ENCODE measurements around the gene IFT122. TPM values are rescaled to one million over a fixed set of nuclear protein-coding genes. Genes with fewer than 3 reads are reported as not detected.

Gene IFT122
- polyA plus RNA-seq, 2 of the 4 experiments (the other 2 are of a cell fraction): 15.0 to 17.1 TPM

DNA sequence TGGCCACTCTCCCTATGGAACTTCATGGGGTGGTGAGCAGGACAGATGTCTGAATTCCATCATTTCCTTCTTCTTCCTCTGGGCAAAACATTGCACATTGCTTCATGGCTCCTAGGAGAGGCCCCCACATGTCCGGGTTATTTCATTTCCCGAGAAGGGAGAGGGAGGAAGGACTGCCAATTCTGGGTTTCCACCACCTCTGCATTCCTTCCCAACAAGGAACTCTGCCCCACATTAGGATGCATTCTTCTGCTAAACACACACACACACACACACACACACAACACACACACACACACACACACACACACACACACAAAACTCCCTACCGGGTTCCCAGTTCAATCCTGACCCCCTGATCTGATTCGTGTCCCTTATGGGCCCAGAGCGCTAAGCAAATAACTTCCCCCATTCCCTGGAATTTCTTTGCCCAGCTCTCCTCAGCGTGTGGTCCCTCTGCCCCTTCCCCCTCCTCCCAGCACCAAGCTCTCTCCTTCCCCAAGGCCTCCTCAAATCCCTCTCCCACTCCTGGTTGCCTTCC lies 90.3 kb downstream of the IFT122 start:
- peak in 1 of 2 experiments; percentile 26; a peak in 3 of 6 replicates for ATAC-seq
- CTCF ChIA-PET: interaction anchor here (0.7 to 0.9 kb wide), 2 partner anchors 8 to 40 kb away, joined by 4 to 6 read pairs; no protein-coding TSS in a partner anchor
- TF ChIP-seq HEYL (CRISPR knock-in tag; IDR thresholded peaks at IDR 0.05) (no peak), NR3C1 (IDR thresholded peaks at IDR 0.05) (no peak), NPAS2 (CRISPR knock-in tag; IDR thresholded peaks at IDR 0.05; ENCODE audit: borderline replicate concordance) (no peak), HES2 (IDR thresholded peaks at IDR 0.05) (no peak), HDAC2 (IDR thresholded peaks at IDR 0.05) (no peak)

GRCh38 chr3:129530821-129531220 lies 90.8 kb downstream of the IFT122 start:
- H3K27ac ChIP-seq: peak overlapping the region in 1 of 2 experiments; percentile 60; a peak in 3 of 6 replicates
- no peak for FAIRE-seq
- H3K4me1 ChIP-seq: peaks cover 23% of the 10 kb centered on the region
- DNase-seq (ENCODE audit: low read depth in 1 of 2, low spot score in 1 of 2): no peak
- 91% methylated on average over 9 of the region's 13 CpGs for WGBS (ENCODE audit: missing lambda C conversion rate)
- H3K4me3 ChIP-seq: no peak overlapping the region
- peak overlapping the region; percentile 19; the same call in 1 of the 3 replicates for H3K4me2 ChIP-seq
- H3K9me3 ChIP-seq: no peaks in the 10 kb centered on the region
- ChIA-PET POLR2A (no interaction called here), CTCF (interaction anchor here (0.7 kb wide), 1 partner anchor 9 kb away, joined by 4 read pairs; no protein-coding TSS in a partner anchor)
- no peak for ATAC-seq
- TF ChIP-seq HDAC2 (IDR thresholded peaks at IDR 0.05) (no peak), MAX (IDR thresholded peaks at IDR 0.05) (no peak), JUN (IDR thresholded peaks at IDR 0.05) (no peak), RFX5 (IDR thresholded peaks at IDR 0.05) (no peak), POLR2A (IDR thresholded peaks at IDR 0.05; ENCODE audit: low read length) (no peak), EHMT2 (IDR thresholded peaks at IDR 0.05; ENCODE audit: low read depth) (no peak), BHLHE40 (IDR thresholded peaks at IDR 0.05; ENCODE audit: low read depth, low read length) (no peak), NR3C1 (IDR thresholded peaks at IDR 0.05) (no peak)

More for the DNA sequence above, 90.3 kb downstream of the IFT122 start:
- H3K4me3 ChIP-seq: no peak overlapping the region
- H3K9me3 ChIP-seq: no peaks in the 10 kb centered on the region
- DNase-seq (ENCODE audit: low read depth in 1 of 2, low spot score in 1 of 2) (peak in 1 of 2 experiments; percentile 12), FAIRE-seq (no peak)
- 37% methylated on average over 6 of the region's 6 CpGs for WGBS (ENCODE audit: missing lambda C conversion rate)
- peak overlapping the region; percentile 19; the same call in 1 of the 3 replicates for H3K4me2 ChIP-seq
- H3K27ac ChIP-seq: peak overlapping the region in 1 of 2 experiments; percentile 60; a peak in 3 of 6 replicates
- POLR2A ChIA-PET: no interaction called here
- peaks cover 23% of the 10 kb centered on the region for H3K4me1 ChIP-seq

DNA sequence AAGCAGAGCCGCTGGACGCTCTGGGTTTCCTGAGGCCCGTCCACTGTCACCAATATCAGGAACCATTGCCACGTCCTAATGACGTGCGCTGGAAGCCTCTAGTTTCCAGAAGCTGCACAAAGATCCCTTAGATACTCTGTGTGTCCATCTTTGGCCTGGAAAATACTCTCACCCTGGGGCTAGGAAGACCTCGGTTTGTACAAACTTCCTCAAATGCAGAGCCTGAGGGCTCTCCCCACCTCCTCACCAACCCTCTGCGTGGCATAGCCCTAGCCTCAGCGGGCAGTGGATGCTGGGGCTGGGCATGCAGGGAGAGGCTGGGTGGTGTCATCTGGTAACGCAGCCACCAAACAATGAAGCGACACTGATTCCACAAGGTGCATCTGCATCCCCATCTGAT lies 91.7 kb downstream of the IFT122 start:
- no peak for TF ChIP-seq RNF2 (IDR thresholded peaks at IDR 0.05; ENCODE audit: borderline replicate concordance, low read depth)
- no peak for TF ChIP-seq HES2 (IDR thresholded peaks at IDR 0.05)
- TF ChIP-seq ZFP36 (IDR thresholded peaks at IDR 0.05; ENCODE audit: borderline replicate concordance, partially characterized antibody): no peak
- no peak for TF ChIP-seq PBX3 (IDR thresholded peaks at IDR 0.05)
- H3K4me3 ChIP-seq: no peak overlapping the region
- ATAC-seq (no peak), DNase-seq (ENCODE audit: low read depth in 1 of 2, low spot score in 1 of 2) (no peak), FAIRE-seq (no peak)
- H3K27ac ChIP-seq: no peak overlapping the region
- POLR2A ChIA-PET: no interaction called here
- 91% methylated on average over 11 of the region's 11 CpGs for WGBS (ENCODE audit: missing lambda C conversion rate)
- CTCF ChIA-PET: no interaction called here
- H3K9me3 ChIP-seq: no peaks in the 10 kb centered on the region
- peaks cover 23% of the 10 kb centered on the region for H3K4me1 ChIP-seq
- H3K4me2 ChIP-seq: no peak overlapping the region

- ChIA-PET CTCF (no interaction called here), POLR2A (no interaction called here)
- Histone ChIP-seq H3K27ac (no peak overlapping the region), H3K4me1 (peaks cover 23% of the 10 kb centered on the region), H3K4me2 (no peak overlapping the region), H3K4me3 (no peak overlapping the region), H3K9me3 (no peaks in the 10 kb centered on the region)
- no peak for DNase-seq (ENCODE audit: low read depth in 1 of 2, low spot score in 1 of 2)
- WGBS (ENCODE audit: missing lambda C conversion rate): 84% methylated on average over 20 of the region's 20 CpGs
- ATAC-seq: no peak
- TF ChIP-seq CTCF (IDR thresholded peaks at IDR 0.05): no peak
- TF ChIP-seq HEYL (CRISPR knock-in tag; IDR thresholded peaks at IDR 0.05): no peak
- no peak for TF ChIP-seq CHD2 (IDR thresholded peaks at IDR 0.05; ENCODE audit: low read length, partially characterized antibody)
- no peak for TF ChIP-seq KDM1A (IDR thresholded peaks at IDR 0.05; ENCODE audit: low read depth)
- no peak for TF ChIP-seq CHD4 (IDR thresholded peaks at IDR 0.05; ENCODE audit: borderline replicate concordance)
- no peak for TF ChIP-seq MAFK (IDR thresholded peaks at IDR 0.05; ENCODE audit: partially characterized antibody)
- TF ChIP-seq EHF (CRISPR knock-in tag; IDR thresholded peaks at IDR 0.05): no peak
- TF ChIP-seq ZNF302 (CRISPR knock-in tag; IDR thresholded peaks at IDR 0.05): no peak
- TF ChIP-seq NR3C1 (IDR thresholded peaks at IDR 0.05): no peak
- no peak for TF ChIP-seq HDAC2 (IDR thresholded peaks at IDR 0.05)
- TF ChIP-seq MAX (IDR thresholded peaks at IDR 0.05): no peak
- FAIRE-seq: no peak
Observed at GRCh38 chr3:129532261-129532660, 92.2 kb downstream of the IFT122 start.
